ENCODE data around the gene SORBS2. TPM values are rescaled to one million over a fixed set of nuclear protein-coding genes. Genes with fewer than 3 reads are reported as not detected.

Gene SORBS2
- total and polyA plus RNA-seq, 2 of the 4 experiments (the other 2 are of a cell fraction) = 0.18 TPM; not detected in 1

DNA sequence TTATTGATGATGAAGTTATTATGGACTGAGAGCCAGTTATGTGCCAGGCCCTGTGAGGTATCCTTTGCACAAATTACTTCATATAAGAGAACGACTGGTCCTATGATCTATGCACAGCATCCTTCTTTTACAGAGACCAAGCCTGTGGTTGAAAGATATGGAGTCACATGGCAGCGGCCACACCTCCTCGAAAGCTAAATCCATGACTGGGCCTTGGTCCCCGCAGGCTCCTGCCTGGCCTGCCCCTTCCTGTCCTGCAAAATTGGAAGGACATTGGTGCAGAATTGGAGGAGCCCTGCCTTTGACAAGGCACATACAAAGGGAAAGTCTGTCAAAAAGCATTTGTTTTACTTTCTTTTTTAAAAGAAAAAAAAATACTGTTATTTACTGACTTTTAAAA is 18.3 kb downstream of the SORBS2 start:
- H3K4ac ChIP-seq (ENCODE audit: low read depth, low read length) = no peak overlapping the region
- peak overlapping the region; percentile 39; the same call in 1 of the 2 replicates for H2AK5ac ChIP-seq (ENCODE audit: low read depth, low read length)
- no peak for ATAC-seq (ENCODE audit: low read depth)
- intact Hi-C loops (cut with micrococcal nuclease) = loop anchor here (2.0 kb wide), 1 partner anchor 45 kb away; no protein-coding TSS in a partner anchor
- H3K4me2 ChIP-seq (ENCODE audit: low read depth, low read length) = no peak overlapping the region
- BruUV-seq (replicated peaks) = no TSS peak
- peaks cover 11% of the 10 kb centered on the region for H3K4me1 ChIP-seq (ENCODE audit: control insufficient read depth, insufficient read depth, low read length)
- peak overlapping the region; percentile 36; the same call in 1 of the 3 replicates for H2BK15ac ChIP-seq (ENCODE audit: low read depth, low read length)
- H2AK9ac ChIP-seq (replicated peaks; ENCODE audit: low read depth, low read length, poor library complexity) = no peak overlapping the region
- H4K8ac ChIP-seq (ENCODE audit: low read depth in 2 of 2, low read length in 2 of 2) = no peak overlapping the region
- ChIA-PET POLR2A (ENCODE audit: unreplicated experiment) (no interaction called here), CTCF (no interaction called here)
- H2BK120ac ChIP-seq (ENCODE audit: low read depth, low read length) = peak overlapping the region; percentile 74; the same call in 1 of the 2 replicates
- in situ Hi-C loops (cut with MboI; ENCODE audit: low sequenced_read_pairs) = no loop called here
- dilution Hi-C loops (cut with HindIII; ENCODE audit: low sequenced_read_pairs, unreplicated experiment) = no loop called here
- no peaks in the 10 kb centered on the region for H3K9me3 ChIP-seq (ENCODE audit: control insufficient read depth, insufficient read depth, low read length)
- TF ChIP-seq CHD1 (IDR thresholded peaks at IDR 0.05; ENCODE audit: low read depth, low read length) = no peak
- no peak for TF ChIP-seq POLR2A (IDR thresholded peaks at IDR 0.05; ENCODE audit: low read depth, low read length)
- TF ChIP-seq NFE2L2 (IDR thresholded peaks at IDR 0.05; ENCODE audit: low read depth, low read length) = no peak
- no peak for TF ChIP-seq MXI1 (IDR thresholded peaks at IDR 0.05; ENCODE audit: borderline replicate concordance, low read depth, low read length)
- no peak for TF ChIP-seq BHLHE40 (IDR thresholded peaks at IDR 0.05; ENCODE audit: low read depth, low read length)
- no peak for TF ChIP-seq USF2 (IDR thresholded peaks at IDR 0.05; ENCODE audit: low read depth, low read length)
- no peak for TF ChIP-seq RFX5 (IDR thresholded peaks at IDR 0.05; ENCODE audit: low read depth, low read length)
- no peak for TF ChIP-seq SMC3 (IDR thresholded peaks at IDR 0.05; ENCODE audit: low read depth, low read length)
- TF ChIP-seq MAZ (IDR thresholded peaks at IDR 0.05; ENCODE audit: borderline replicate concordance, low read depth, low read length) = no peak
- TF ChIP-seq MAFK (IDR thresholded peaks at IDR 0.05; ENCODE audit: low read depth, low read length) = no peak
- no peak for TF ChIP-seq ELK1 (IDR thresholded peaks at IDR 0.05; ENCODE audit: borderline replicate concordance, low read depth, low read length)
- no peak for TF ChIP-seq CEBPB (IDR thresholded peaks at IDR 0.05; ENCODE audit: low read depth, low read length)
- no peak for TF ChIP-seq RAD21 (IDR thresholded peaks at IDR 0.05; ENCODE audit: low read length)
- TF ChIP-seq CTCF (conservative IDR thresholded peaks at IDR 0.05; ENCODE audit: low read depth, low read length) = no peak
- TF ChIP-seq FOS (IDR thresholded peaks at IDR 0.05; ENCODE audit: low read depth, low read length) = no peak
- H3K23ac ChIP-seq (ENCODE audit: low read depth, low read length) = no peak overlapping the region
- no peak overlapping the region for H3K4me3 ChIP-seq (ENCODE audit: insufficient read depth, low read depth, low read length)
- H3K79me1 ChIP-seq (ENCODE audit: low read depth in 1 of 2, low read length in 2 of 2) = no peaks in the 10 kb centered on the region
- peaks cover 7% of the 10 kb centered on the region; the same call in 1 of the 2 replicates for H3K9me1 ChIP-seq (ENCODE audit: insufficient read depth, low read length)
- no peaks in the 10 kb centered on the region for H4K20me1 ChIP-seq (ENCODE audit: insufficient read depth, low read length)
- no peak overlapping the region for H2BK5ac ChIP-seq (ENCODE audit: low read depth, low read length, poor library complexity, severe bottlenecking)
- no peak overlapping the region for H3K14ac ChIP-seq (replicated peaks; ENCODE audit: low read depth, low read length)
- no peak overlapping the region for H3K27ac ChIP-seq (ENCODE audit: insufficient read depth, low read length)
- no peak overlapping the region for H3K18ac ChIP-seq (ENCODE audit: low read depth, low read length)
- H3K56ac ChIP-seq (ENCODE audit: extremely low read depth, insufficient read depth, low read length) = no peak overlapping the region
- peaks cover 2% of the 10 kb centered on the region for H3K27me3 ChIP-seq (ENCODE audit: control insufficient read depth, insufficient read depth, low read length)
- no peak overlapping the region for H2AFZ ChIP-seq (replicated peaks; ENCODE audit: low read length, poor library complexity)
- WGBS, 2 experiments (ENCODE audit: extremely low coverage in 2 of 2, insufficient read length in 1 of 2) = 94% methylated on average over 3 of the region's 4 CpGs; no CpG with 5 or more reads in 1 of the 2 experiments
- no peak overlapping the region for H4K5ac ChIP-seq (ENCODE audit: low read depth, low read length)
- H3K36me3 ChIP-seq (ENCODE audit: control insufficient read depth, insufficient read depth, low read length) = no peaks in the 10 kb centered on the region
- H4K91ac ChIP-seq (ENCODE audit: insufficient read depth, low read depth, low read length) = peak overlapping the region; percentile 58
- H3K9ac ChIP-seq (ENCODE audit: low read depth, low read length) = no peak overlapping the region
- DNase-seq = no peak
- H2BK20ac ChIP-seq (ENCODE audit: low read depth, low read length) = peak overlapping the region; percentile 40; the same call in 1 of the 2 replicates

Data from IMR-90 (cell line).